GM20000 (cell line): ENCODE results near the gene CFAP43.
A peak's percentile ranks its signal among the peaks of the same experiment; 100 is the strongest.

ENCODE experiments used
- DNase-seq: peaks from one replicate; pipeline ENCODE4 v3.0.0; 2012; ENCODE audit warnings: low spot score
- CTCF ChIP-seq: IDR thresholded peaks from 2 replicates; pipeline ENCODE4 v1.5.1; 2012; ENCODE audit warnings: mild to moderate bottlenecking, control low read depth; ENCODE audit errors: extremely low read depth, missing control alignments

CFAP43 gene

GRCh38 chr10:104120903-104121484, 111.2 kb downstream of the CFAP43 start:
- peak; percentile 64 for DNase-seq
- no peak for TF ChIP-seq CTCF

GRCh38 chr10:104120512-104120902, 111.7 kb downstream of the CFAP43 start:
- no peak for TF ChIP-seq CTCF
- DNase-seq, result no peak

- TF ChIP-seq CTCF, result no peak
- DNase-seq, result no peak
Measured at GRCh38 chr10:104119996-104120395, 112.2 kb downstream of the CFAP43 start.

- no peak for TF ChIP-seq CTCF
- no peak for DNase-seq
Measured at GRCh38 chr10:104117839-104118323, 114.3 kb downstream of the CFAP43 start.

GRCh38 chr10:104113376-104113956, 118.7 kb downstream of the CFAP43 start:
- TF ChIP-seq CTCF, result no peak
- no peak for DNase-seq

- TF ChIP-seq CTCF, result no peak
- no peak for DNase-seq
Measured at GRCh38 chr10:104109908-104110662, 122.1 kb downstream of the CFAP43 start.

- no peak for TF ChIP-seq CTCF
- DNase-seq, result no peak
Measured at GRCh38 chr10:104104926-104105325, 127.2 kb downstream of the CFAP43 start.
